ENCODE measurements around the gene TRIM56.
"Not testable (repeated sequence)": the region's sequence is repeated elsewhere in the genome, so short reads cannot be mapped to it uniquely, and the experiment has no call there.

TRIM56 gene

DNA sequence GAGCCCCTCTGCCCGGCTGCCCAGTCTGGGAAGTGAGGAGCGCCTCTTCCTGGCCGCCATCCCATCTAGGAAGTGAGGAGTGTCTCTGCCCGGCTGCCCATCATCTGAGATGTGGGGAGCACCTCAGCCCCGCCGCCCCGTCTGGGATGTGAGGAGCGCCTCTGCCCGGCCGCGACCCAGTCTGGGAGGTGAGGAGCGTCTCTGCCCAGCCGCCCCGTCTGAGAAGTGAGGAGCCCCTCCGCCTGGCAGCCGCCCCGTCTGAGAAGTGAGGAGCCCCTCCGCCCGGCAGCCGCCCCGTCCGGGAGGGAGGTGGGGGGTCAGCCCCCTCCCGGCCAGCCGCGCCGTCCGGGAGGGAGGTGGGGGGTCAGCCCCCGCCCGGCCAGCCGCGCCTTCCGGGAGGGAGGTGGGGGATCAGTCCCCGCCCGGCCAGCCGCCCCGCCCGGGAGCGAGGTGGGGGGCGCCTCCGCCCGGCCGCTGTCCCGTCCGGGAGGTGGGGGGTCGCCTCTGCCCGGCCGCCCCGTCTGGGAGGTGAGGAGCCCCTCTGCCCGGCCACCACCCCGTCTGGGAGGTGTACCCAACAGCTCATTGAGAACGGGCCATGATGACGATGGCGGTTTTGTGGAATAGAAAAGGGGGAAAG, 7.1 kb downstream of the TRIM56 start:
- DNase-seq (ENCODE audit: low read depth) = not testable (repeated sequence)

DNA sequence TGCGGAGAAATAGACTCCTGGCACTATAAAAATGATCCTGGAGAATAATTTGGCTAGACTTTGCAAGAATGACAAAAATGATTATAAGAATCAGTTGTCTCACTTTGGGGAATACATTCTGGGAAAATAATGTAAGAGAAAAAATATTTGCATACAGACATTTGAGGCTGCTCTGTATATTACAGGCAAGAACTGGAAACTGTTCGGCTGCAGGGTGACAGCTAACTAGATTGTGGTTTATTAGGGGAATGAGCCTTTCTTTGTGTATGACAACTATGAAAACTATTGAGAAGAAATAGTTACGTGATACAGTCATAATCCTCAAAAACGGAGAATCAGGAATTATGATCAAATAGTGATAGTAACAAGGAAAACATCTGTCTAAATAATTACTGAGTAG, 8.6 kb downstream of the TRIM56 start:
- peak; percentile 72 for DNase-seq (ENCODE audit: low read depth)

DNA sequence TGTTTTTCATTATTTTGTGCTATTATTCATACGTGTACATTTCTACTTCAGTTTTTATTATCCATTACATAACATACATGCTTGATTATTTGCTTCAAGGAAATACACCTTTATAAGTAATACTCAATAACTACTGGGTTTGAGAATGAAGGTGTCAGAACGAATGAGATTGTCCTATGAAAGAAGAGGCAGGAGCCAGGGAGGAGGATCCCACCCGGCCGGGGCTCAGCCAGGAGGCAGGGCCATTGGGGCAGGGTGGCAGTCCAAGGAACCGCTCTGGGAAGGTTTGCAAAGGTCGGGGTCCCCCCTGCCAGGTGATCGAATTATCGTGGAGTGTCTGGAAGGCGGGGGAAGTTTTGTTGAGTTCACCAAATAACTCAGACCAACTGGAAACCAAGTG, 9.1 kb downstream of the TRIM56 start:
- DNase-seq (ENCODE audit: low read depth) = no peak

DNA sequence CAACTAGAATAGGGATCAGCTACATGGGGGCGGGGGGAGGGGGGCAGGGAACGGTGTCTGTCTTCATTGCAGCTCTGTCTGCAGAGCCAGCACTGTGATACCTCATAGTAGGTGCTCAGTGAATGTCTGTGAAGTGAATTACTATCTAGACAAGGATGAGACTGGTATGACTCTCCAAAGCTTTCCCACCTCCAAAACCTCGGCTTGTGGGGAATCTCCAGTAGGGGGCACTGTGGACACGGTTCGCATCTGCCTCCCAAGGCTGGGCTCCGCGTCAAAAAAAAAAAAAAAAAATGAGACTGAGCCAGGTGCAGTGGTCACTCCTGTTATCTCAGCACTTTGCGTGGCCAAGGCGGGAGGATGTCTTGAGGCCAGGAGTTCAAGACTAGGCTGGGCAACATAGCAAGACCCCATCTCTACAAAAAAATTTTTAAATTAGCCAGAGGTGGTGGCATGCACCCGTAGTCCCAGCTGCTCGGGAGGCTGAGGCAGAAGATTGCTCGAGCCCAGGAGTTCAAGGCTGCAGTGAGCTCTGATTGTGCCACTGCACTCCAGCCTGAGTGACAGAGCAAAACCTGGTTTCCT, 9.6 kb downstream of the TRIM56 start:
- no peak for DNase-seq (ENCODE audit: low read depth)

DNA sequence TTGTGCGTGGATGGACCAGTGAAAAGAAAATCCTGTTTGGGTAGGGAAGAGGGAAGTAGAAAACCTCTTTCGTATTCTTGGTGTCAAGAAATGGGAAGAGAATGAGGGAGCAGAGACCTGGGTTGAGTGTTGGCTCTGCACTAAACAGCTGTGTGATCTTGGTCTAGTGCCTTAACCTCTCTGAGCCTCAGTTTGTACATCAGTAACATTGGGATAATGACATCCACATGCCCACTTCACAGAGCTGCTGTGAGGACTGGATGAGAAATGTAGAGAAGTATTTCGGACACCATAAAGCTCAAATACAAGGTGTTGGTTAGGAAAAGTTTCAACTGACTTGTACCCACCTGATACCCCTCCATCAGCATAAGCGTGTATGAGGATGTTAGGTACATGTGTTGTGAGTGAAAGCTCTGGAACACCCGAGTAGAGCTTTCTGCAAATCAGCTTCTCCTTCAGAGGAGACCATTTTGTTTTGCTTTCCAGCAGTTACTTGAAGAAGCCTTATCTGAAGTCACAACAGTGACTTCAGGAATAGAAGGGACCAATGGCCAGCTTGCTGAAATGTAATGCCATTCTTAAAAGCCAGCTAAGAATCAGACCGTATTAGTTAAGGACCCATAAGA, 11.2 kb downstream of the TRIM56 start:
- DNase-seq (ENCODE audit: low read depth) = no peak

DNA sequence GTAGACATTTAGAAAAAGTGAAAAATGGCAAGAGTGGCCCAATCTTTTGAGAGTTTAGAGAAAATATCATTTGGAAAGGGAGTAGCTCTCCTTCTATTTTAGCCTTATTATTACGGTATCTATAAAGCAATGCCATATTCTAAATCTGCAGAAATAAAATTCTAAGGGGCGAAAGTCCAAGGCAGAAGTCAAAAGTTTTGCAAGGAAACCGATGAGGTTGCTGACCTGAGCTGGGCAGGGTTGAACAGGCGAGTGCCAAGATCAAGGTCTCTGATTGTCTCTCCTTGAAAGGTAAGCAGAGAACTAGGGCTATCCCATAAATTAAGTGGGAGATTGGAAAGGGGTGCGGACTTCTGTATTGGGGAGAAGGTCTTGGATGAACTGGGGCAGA, 11.7 kb downstream of the TRIM56 start:
- no peak for DNase-seq (ENCODE audit: low read depth)

DNA sequence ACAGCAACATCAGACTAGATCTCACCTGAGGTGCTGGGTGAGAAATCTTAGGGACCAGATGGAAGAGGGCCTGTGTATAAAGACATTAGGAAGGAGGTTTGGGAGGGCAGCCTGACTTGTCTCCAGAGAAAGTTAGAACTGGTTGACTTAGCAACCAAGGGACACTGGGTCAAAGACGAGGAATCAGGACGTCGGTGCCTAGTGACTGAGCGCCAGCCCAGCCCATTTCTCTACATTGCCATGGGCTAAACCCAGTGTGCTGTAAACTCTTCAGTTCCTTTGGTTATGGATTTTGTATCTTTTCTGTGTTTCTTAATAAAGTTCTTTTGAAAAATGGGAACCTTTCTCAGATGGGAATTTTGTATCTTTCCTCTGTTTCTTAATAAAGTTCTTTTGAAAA, 12.3 kb downstream of the TRIM56 start:
- no peak for DNase-seq (ENCODE audit: low read depth)

DNA sequence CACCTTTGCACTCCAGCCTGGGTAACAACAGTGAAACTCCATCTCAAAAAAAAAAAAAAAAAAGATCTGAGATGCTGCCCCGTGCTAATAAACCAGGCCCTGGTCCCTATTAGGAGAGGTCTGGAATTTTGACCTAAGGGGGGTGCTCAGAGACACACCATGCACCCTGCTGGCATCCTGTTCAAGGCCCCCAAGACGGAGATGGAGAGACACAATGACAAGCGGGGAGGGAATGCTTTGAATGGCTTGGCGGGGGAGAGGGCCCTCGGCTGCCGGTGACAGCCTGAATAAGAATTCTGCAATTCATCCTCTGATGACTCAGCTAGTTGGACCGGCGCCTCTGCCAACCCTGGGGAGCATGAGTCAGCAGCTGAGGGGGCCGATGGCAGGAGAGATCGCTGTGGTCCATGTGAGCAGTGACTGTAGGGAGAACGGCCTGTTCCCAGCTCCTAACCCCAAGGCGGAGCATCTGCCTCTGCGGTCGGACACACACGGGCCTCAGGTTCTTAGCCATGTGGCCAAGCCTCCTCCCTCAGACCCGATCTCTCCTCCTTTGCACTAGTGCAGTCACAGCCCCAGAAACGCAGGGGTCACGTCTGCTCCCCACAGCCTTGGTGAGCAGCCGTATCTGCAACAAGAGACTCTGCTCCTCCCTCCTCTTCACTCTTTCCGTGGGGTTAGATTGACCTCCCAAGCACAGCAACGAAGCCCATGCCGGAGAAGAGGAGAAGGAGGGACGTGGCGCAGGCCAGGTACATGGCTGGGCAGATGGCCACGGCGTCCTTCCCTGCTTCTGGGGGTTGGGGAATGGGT, 14.9 kb downstream of the TRIM56 start:
- peak; percentile 98 for DNase-seq (ENCODE audit: low read depth)

DNA sequence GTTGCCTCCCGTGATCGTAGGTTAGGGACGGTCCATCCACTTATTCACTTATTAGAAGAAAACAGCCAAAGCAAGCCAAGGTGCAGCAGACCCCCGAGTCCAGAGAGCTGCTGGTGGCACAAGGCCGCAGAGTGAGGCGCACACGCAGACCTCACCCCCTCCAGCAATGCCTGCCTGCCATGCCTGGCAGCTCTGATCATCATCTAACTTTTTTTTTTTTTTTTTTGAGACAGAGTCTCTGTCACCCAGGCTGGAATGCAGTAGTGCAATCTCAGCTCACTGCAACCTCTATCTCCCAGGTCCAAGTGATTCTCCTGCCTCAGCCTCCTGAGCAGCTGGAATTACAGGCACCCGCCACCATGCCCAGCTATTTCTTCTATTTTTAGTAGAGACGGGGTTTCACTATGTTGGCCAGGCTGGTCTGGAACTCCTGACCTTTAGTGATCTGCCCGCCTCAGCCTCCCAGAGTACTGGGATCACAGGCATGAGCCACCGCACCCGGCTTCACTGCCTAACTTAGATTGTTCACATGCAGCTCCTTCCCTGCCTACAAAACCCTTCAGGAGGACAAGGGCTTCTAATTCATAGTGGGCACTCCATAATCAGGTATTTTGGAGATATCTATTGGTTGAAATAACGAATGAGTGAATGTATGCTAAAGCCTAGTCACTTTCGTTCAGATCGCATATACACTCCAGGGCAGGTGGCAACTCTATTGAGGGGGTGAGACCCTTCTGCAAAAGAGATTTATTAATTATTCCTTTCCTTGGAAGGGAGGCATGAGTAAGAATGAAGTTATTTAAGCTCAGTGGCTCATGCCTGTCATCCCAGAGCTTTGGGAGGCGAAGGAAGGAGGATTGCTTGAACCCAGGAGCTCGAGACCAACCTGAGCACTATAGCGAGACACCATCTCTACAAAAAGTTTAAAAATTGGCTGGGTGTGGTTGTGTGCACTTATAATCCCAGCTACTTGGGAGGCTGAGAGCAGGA, 15.9 kb downstream of the TRIM56 start:
- no peak for DNase-seq (ENCODE audit: low read depth)

DNA sequence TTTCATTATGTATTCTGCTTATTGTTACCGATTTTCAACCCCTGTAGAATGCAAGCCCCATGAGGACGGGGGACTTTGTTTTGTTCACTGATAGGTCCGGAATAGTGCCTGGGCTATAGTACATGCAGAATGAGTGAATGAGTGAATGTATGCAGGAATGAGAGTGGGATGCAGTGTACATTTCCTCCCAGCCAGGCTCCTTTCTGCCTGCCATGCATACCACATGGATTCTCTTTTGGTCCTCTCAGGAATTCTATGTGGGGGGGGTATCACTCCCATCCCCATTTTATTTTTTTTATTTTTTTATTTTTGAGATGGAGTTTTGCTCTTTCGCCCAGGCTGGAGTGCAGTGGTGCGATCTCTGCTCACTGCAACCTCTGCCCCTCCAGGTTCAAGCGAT, 16.7 kb downstream of the TRIM56 start:
- DNase-seq (ENCODE audit: low read depth) = no peak

DNA sequence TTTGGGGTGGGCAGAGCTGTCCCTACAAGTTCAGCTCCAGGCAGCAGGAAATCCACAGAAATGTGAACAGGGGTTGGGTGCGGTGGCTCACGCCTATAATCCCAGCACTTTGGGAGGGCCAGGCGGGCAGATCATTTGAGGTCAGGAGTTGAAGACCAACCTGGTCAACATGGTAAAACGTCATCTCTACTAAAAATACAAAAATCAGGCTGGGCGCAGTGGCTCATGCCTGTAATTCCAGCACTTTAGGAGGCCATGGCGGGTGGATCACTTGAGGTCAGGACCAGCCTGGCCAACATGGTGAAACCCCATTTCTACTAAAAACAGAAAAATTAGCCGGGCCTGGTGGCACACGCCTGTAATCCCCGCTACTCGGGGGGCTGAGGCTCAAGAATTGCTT, 18.4 kb downstream of the TRIM56 start:
- not testable (repeated sequence) for DNase-seq (ENCODE audit: low read depth)

DNA sequence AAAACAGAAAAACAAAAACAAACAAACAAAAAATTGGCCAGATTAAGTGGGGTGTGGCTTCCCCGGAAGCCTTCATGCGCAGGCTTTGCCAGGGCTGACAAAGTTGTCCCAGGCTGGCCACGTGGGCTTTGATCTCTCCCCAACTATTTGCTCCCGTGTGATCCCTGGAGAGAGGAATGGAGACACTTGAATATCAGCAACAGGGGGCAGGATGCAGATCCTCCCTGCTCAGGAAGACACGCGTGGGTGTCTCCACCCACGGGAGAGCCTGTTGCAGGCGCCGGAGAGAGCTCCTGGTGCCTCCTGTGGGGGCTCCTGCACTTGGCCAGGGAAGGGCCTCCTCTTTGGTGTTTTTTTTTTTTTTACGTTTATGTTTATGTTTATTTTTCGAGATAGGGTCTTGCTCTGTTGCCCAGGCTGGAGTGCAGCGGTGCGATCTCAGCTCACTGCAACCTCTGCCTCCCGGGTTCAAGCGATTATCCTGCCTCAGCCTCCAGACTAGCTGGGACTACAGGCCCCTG, 19.0 kb downstream of the TRIM56 start:
- no peak for DNase-seq (ENCODE audit: low read depth)

DNA sequence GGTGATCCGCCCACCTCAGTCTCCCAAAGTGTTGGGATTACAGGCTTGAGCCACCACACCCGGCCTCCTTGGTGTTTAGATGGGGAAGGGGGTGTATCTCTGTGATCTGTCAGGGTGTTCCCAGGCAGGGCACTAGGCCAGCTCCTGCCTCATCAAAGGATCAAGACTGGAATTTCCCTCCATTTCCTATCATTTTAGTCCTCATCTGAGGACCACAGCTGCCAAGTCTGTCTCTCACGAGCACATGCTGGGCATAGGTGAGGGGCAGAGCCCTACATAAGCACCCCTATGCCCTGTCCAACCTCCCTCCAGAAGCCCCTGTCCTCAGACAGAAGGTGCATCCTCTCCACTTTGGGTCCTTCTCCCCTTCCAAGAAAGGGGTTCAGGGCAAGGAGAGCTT, 19.5 kb downstream of the TRIM56 start:
- no peak for DNase-seq (ENCODE audit: low read depth)

DNA sequence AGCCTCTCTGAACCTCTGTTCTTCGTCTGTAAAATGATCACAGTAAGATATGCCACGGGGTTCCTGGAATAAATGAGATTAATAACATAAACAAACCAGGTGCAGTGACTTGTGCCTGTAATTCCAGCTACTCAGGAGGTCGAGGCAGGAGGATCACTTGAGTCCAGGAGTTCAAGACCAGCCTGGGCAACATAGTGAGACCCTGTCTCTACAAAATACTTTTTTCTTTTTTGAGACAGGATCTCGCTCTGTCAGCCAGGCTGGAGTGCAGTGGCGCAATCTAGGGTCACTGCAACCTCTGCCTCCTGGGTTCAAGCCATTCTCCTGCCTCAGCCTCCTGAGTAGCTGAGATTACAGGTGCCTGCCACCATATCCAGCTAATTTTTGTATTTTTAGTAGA, 20.0 kb downstream of the TRIM56 start:
- DNase-seq (ENCODE audit: low read depth) = not testable (repeated sequence)

DNA sequence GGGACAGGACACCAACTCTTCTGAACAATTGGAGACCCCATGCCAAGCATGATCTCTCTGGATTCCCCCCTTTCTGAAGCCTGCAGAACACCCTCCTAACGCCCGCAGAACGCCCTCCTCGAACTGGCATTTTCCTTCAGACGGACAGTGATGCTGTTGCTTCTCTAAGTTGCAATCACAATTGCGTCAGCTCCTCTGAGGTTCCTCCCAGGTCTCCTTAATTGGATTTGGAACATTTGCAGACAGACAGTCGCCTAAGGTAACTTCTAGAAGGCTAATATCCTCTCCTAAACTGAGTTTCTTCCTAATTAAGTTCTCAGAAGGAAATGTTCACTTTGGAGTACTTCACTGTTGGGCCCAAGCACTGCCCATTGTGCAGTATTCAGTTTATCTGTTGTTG, 21.1 kb downstream of the TRIM56 start:
- DNase-seq (ENCODE audit: low read depth) = no peak

DNA sequence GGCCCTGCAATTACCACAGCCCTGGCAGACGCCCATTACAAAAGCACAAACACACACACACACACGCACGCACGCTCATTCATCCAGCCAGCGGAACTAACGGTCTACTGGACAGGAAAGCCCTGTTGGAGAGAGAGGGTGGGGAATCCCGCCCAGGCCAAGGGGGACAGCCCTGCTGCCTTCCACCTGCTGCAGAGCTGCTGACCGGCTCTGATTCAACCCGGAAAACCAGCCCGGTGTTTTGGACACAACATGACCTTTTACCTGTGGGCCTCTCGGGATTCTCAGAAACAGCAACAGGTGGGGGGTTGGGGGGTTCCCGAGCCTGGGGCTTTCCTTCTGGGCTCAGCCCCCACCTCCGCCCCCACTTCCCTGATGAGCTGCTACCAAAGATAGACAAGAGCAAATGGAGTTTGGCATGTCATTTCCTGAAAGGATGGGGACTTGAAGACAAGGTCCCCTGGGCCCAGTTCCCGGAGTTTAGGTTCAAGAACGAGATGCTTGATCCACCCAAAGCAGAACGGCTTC, 23.1 kb downstream of the TRIM56 start:
- DNase-seq (ENCODE audit: low read depth) = no peak

DNA sequence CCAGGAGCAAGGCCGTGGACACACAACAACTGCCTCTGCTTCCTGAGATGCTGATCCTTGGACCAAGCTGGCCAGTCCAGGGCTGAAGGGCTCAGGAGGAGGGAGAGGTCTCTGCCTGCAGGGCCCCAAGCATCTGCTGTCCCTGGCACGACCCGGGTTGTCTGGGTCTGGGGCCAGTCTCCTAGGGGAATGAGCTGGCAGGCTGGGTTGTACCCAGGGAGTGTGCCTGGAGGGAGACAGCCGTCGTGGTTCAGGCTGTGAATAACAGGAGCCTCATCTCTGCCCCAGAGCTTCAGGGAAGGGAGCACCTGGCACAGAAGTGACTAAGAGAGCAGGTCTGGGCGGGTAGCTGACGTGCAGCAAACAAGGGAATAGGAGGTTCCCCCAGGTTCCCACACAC, 23.7 kb downstream of the TRIM56 start:
- DNase-seq (ENCODE audit: low read depth) = no peak

DNA sequence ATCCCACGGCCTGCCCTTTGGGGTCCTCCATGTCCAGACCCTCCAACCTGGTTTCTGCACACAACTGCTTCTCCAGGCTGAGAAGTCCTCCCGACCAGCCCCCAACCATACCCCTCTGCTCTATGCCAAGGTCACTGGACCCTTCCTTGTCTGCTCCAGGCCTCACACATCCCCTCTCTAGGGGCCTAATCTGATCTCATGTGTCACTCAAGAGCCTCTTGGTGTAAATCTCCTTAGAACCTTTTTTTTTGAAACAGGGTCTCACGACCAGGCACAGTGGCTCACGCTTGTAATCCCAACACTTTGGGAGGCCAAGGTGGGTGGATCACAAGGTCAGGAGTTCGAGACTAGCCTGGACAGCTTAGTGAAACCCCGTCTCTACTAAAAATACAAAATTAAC, 24.1 kb downstream of the TRIM56 start:
- no peak for DNase-seq (ENCODE audit: low read depth)

DNA sequence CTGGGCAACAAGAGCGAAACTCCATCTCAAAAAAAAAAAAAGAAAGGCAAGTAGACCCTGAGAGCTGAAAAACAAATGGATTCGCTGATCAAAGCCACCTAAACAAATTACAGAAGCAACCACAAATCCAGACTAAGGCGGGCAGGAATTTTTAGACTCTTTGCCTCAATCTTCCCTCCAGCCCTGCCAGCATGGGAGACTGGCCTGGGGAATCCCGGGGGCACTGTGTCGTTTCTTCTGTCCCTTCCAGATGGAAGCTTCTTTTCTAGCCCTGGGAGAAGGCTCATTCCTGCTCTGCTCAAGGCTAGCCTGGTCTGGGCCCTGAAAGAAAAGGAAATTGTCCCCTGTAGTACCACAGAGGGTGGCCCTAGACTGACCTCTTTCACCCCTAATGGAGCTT, 26.0 kb downstream of the TRIM56 start:
- no peak for DNase-seq (ENCODE audit: low read depth)

DNA sequence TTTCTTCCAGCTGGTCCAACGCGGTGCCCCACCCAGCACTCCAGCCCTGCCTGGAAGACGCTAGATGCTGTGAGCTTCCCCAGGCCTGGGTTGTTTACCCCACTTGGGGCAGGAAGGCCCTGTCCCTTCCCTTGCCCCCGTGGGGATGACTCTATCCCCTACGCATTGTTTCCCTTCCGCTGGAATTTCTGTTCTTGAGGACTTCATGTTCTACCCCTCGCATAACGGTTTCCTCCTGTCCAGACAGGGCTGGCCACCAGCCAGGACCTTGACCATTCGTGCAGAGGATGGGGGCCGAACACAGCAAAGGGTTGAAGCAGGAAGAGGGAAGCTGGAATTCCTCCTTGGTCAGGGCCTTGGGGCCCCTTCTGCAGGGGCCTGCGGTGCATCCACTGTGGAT, 27.0 kb downstream of the TRIM56 start:
- DNase-seq (ENCODE audit: low read depth) = peak; percentile 89

DNA sequence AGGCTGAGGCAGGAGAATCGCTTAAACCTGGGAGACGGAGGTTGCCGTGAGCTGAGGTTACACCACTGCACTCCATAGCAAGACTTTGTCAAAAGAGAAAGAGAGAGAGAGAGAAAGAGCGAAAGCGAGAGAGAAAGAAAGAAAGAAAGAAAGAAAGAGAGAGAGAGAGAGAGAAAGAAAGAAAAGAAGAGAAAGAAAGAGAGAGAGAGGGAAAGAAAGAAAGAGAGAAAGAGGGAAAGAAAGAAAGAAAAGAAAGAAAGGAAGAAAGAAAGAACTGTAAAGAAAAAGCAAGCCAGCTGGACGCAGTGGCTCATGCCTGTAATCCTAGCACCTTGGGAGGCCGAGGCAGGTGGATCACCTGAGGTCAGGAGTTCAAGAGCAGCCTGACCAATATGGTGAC, 27.9 kb downstream of the TRIM56 start:
- DNase-seq (ENCODE audit: low read depth) = not testable (repeated sequence)

All from non-pigmented ciliary epithelial cell (primary cell).